Loucy (cell line): ENCODE results near the gene CAV3.

Experiments used
- H2AFZ ChIP-seq: fragments of 200-600 bp; sonication (generic); 2 replicates; pipeline ENCODE4 v1.6.0; 2016; ENCODE audit warnings: antibody characterized with exemption, mild to moderate bottlenecking, low read length, moderate library complexity
- H3F3A ChIP-seq: fragments of 200-600 bp; 2 replicates; pipeline ENCODE4 v1.6.0; 2016; ENCODE audit warnings: antibody characterized with exemption, low read depth, mild to moderate bottlenecking
- H3K27me3 ChIP-seq: fragments of 200-600 bp; sonication (generic); 2 replicates; pipeline ENCODE4 v1.6.1; 2014; ENCODE audit warnings: low read length, mild to moderate bottlenecking; ENCODE audit not compliant: insufficient read depth, poor library complexity, severe bottlenecking
- H3K36me3 ChIP-seq: fragments of 200-600 bp; sonication (generic); 2 replicates; pipeline ENCODE4 v1.6.1; 2016; ENCODE audit warnings: low read length; ENCODE audit not compliant: insufficient read depth
- H3K4me1 ChIP-seq: fragments of 200-600 bp; sonication (generic); 2 replicates; pipeline ENCODE4 v1.5.1; 2014; ENCODE audit warnings: low read length, mild to moderate bottlenecking; ENCODE audit not compliant: insufficient read depth, poor library complexity, severe bottlenecking
- H3K4me2 ChIP-seq: fragments of 200-600 bp; sonication (generic); 2 replicates; pipeline ENCODE4 v1.6.0; 2014; ENCODE audit warnings: antibody characterized with exemption, low read length, low read depth, mild to moderate bottlenecking; ENCODE audit not compliant: poor library complexity, severe bottlenecking
- H3K4me3 ChIP-seq: fragments of 200-600 bp; sonication (generic); 2 replicates; pipeline ENCODE4 v1.5.1; 2014; ENCODE audit warnings: low read length, mild to moderate bottlenecking, mixed read lengths; ENCODE audit not compliant: poor library complexity, severe bottlenecking
- H3K79me2 ChIP-seq: fragments of 200-600 bp; sonication (generic); 2 replicates; pipeline ENCODE4 v1.6.1; 2014; ENCODE audit warnings: low read length; ENCODE audit not compliant: insufficient read depth
- H3K9ac ChIP-seq: fragments of 200-600 bp; sonication (generic); 2 replicates; pipeline ENCODE4 v1.6.0; 2014; ENCODE audit warnings: mild to moderate bottlenecking, low read depth, low read length, moderate library complexity; ENCODE audit not compliant: poor library complexity, severe bottlenecking
- H3K9me2 ChIP-seq: fragments of 200-600 bp; sonication (generic); replicated peaks from 2 replicates; pipeline ENCODE4 v1.6.1; 2016; ENCODE audit warnings: low read depth, low read length, mixed read lengths
- H3K9me3 ChIP-seq: fragments of 200-600 bp; sonication (generic); 2 replicates; pipeline ENCODE4 v1.6.1; 2014; ENCODE audit warnings: mild to moderate bottlenecking, antibody characterized with exemption, low read length, low read depth; ENCODE audit not compliant: insufficient read depth
- H4K20me1 ChIP-seq: fragments of 200-600 bp; sonication (generic); 2 replicates; pipeline ENCODE4 v1.6.0; 2014; ENCODE audit warnings: antibody characterized with exemption, low read length, mild to moderate bottlenecking; ENCODE audit not compliant: insufficient read depth, poor library complexity, severe bottlenecking
- EZH2phosphoT487 ChIP-seq: fragments of 200-600 bp; IDR thresholded peaks from 2 replicates; pipeline ENCODE4 v1.6.1; 2018; ENCODE audit warnings: antibody characterized with exemption, mild to moderate bottlenecking, moderate library complexity, borderline replicate concordance
- TF ChIP-seq, protein P1 (sequence below): fragments of 200-600 bp; sonication (generic); conservative IDR thresholded peaks from 2 replicates; pipeline ENCODE4 v1.5.1; 2014; ENCODE audit warnings: mild to moderate bottlenecking, antibody characterized with exemption, low read length

Gene CAV3

DNA sequence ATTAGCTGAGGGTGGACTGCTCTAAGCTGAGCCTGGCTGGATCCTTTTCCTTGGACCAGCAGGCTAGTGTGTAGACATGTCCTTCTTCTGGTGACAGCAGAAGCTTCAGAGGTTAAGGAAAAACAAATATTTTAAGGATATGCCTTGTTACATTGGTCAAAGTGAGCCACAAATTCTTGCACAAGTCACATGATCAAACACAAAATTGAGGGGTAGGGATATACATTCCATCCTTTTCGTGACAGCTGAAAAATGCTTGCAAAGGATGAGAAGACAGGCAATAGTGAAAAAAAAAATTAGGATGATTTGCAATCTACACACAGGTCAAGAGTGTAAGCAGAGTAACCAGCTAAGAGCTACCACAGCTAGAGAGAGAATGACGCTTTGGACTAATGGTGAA, 56.9 kb downstream of the CAV3 start:
- TF ChIP-seq EZH2phosphoT487 = no peak
- TF ChIP-seq, protein P1, sequence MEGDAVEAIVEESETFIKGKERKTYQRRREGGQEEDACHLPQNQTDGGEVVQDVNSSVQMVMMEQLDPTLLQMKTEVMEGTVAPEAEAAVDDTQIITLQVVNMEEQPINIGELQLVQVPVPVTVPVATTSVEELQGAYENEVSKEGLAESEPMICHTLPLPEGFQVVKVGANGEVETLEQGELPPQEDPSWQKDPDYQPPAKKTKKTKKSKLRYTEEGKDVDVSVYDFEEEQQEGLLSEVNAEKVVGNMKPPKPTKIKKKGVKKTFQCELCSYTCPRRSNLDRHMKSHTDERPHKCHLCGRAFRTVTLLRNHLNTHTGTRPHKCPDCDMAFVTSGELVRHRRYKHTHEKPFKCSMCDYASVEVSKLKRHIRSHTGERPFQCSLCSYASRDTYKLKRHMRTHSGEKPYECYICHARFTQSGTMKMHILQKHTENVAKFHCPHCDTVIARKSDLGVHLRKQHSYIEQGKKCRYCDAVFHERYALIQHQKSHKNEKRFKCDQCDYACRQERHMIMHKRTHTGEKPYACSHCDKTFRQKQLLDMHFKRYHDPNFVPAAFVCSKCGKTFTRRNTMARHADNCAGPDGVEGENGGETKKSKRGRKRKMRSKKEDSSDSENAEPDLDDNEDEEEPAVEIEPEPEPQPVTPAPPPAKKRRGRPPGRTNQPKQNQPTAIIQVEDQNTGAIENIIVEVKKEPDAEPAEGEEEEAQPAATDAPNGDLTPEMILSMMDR = no peak
- H3K4me1 ChIP-seq = no peaks in the 10 kb centered on the region

DNA sequence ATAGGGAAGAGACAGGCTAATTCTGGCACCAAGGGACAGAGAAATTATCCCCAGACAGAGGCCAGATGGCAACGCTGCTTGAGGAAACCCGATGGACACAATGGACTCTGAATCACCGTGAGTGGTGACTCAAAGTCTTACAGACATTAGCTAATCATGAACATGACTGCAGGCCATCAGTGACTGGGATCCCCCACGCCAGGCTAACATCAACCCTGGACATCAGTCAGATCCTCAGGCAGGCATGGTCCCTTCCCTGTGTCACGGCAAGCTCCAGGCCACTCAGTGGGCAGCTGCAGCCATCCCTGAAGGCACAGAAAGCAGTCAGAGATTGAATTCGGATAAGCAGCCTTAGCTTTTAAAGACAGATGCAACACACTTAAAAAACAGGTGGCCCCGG, 59.6 kb downstream of the CAV3 start:
- H3K9me3 ChIP-seq = no peaks in the 10 kb centered on the region

More for the DNA sequence above, 56.9 kb downstream of the CAV3 start:
- Histone ChIP-seq H3K27me3 (no peaks in the 10 kb centered on the region), H3F3A (no peaks in the 10 kb centered on the region), H2AFZ (no peak overlapping the region), H4K20me1 (no peaks in the 10 kb centered on the region), H3K36me3 (no peaks in the 10 kb centered on the region), H3K79me2 (no peaks in the 10 kb centered on the region), H3K4me3 (no peak overlapping the region), H3K9me2 (no peaks in the 10 kb centered on the region), H3K4me2 (no peak overlapping the region), H3K9me3 (no peaks in the 10 kb centered on the region), H3K9ac (no peak overlapping the region)

GRCh38 chr3:8794247-8794646, 60.6 kb downstream of the CAV3 start:
- Histone ChIP-seq H3K4me3 (no peak overlapping the region), H3K9ac (no peak overlapping the region), H3K9me3 (no peaks in the 10 kb centered on the region), H3K36me3 (no peaks in the 10 kb centered on the region), H3F3A (no peaks in the 10 kb centered on the region), H3K27me3 (no peaks in the 10 kb centered on the region), H3K4me1 (no peaks in the 10 kb centered on the region), H4K20me1 (no peaks in the 10 kb centered on the region), H3K79me2 (no peaks in the 10 kb centered on the region), H3K4me2 (no peak overlapping the region), H3K9me2 (no peaks in the 10 kb centered on the region), H2AFZ (no peak overlapping the region)
- TF ChIP-seq, protein P1 = no peak
- no peak for TF ChIP-seq EZH2phosphoT487

More for the DNA sequence above, 59.6 kb downstream of the CAV3 start:
- no peak overlapping the region for H2AFZ ChIP-seq
- H3K9ac ChIP-seq = no peak overlapping the region
- no peak overlapping the region for H3K4me3 ChIP-seq
- no peaks in the 10 kb centered on the region for H4K20me1 ChIP-seq
- H3K9me2 ChIP-seq = no peaks in the 10 kb centered on the region
- TF ChIP-seq EZH2phosphoT487 = no peak
- no peaks in the 10 kb centered on the region for H3K79me2 ChIP-seq
- no peak overlapping the region for H3K4me2 ChIP-seq
- no peaks in the 10 kb centered on the region for H3K4me1 ChIP-seq
- H3K27me3 ChIP-seq = no peaks in the 10 kb centered on the region
- H3F3A ChIP-seq = no peaks in the 10 kb centered on the region
- no peaks in the 10 kb centered on the region for H3K36me3 ChIP-seq
